Activated naive CD4-positive, alpha-beta T cell treated with anti-CD3 and anti-CD28 coated beads for 36 hours (primary cell): ENCODE data around the gene GPS1. TPM values are rescaled to one million over a fixed set of nuclear protein-coding genes. Genes with fewer than 3 reads are reported as not detected.
A peak's percentile ranks its signal among the peaks of the same experiment; 100 is the strongest.

ENCODE experiments used
- CTCF ChIA-PET: fragments of 350-600 bp; sonication (Branson Sonifier 250); formaldehyde crosslinking; loops from one replicate; lab custom pipeline; 2021; ENCODE audit warnings: antibody characterized with exemption; lab: Charles Lee
- DNase-seq: peaks from one replicate; pipeline ENCODE4 v3.0.0-alpha.2; 2020
- H3K27ac Mint-ChIP-seq: one replicate; pipeline ENCODE4 v1.8.0; 2021; ENCODE audit warnings: mild to moderate bottlenecking, mixed read lengths
- H3K27me3 Mint-ChIP-seq: one replicate; pipeline ENCODE4 v1.8.0; 2021; ENCODE audit warnings: low read depth, mixed read lengths
- H3K36me3 Mint-ChIP-seq: one replicate; pipeline ENCODE4 v1.8.0; 2021; ENCODE audit warnings: low read depth, mixed read lengths
- H3K4me1 Mint-ChIP-seq: one replicate; pipeline ENCODE4 v1.8.0; 2021; ENCODE audit warnings: low read depth, mixed read lengths
- H3K4me3 Mint-ChIP-seq: one replicate; pipeline ENCODE4 v1.8.0; 2021; ENCODE audit warnings: mild to moderate bottlenecking, moderate library complexity, mixed read lengths
- H3K9me3 Mint-ChIP-seq: one replicate; pipeline ENCODE4 v1.8.0; 2021; ENCODE audit warnings: mixed read lengths
- intact Hi-C: fragments of 100-400 bp; cut with micrococcal nuclease; formaldehyde crosslinking; loops from one replicate; pipeline ENCODE4 v1.15.1; 2023
- total RNA-seq, 2 experiments: library from RNA; stranded (reverse); gene quantifications; one replicate each; pipeline ENCODE4 v1.2.3, GENCODE V29; 2021

The GPS1 gene
- total RNA-seq, 2 experiments from 2014 or later: 91.0 to 91.3 TPM

DNA sequence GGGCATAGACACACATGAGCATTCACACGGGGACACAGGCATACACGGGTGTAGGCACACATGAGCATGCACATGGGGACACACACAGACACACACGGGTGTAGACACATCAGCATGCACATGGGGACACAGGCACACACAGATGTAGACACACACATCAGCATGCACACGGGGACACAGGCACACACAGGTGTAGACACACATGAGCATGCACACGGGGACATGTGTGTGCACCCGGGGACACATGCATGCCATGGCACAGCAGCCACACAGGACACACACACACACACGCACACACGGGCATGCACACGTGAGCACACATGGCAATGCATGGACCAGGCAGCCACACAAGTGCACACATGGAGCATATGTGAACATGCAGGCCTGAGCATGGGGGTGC lies 9.0 kb upstream of the GPS1 start:
- Mint-ChIP-seq H3K36me3 (peaks cover 3% of the 10 kb centered on the region), H3K9me3 (no peaks in the 10 kb centered on the region), H3K4me1 (peaks cover 10% of the 10 kb centered on the region), H3K4me3 (no peak overlapping the region), H3K27ac (no peak overlapping the region), H3K27me3 (no peaks in the 10 kb centered on the region)
- DNase-seq: no peak
- intact Hi-C loops: no loop called here
- CTCF ChIA-PET: interaction anchor here (0.6 kb wide), 1 partner anchor 12 kb away, joined by 3 read pairs; no protein-coding TSS in a partner anchor

DNA sequence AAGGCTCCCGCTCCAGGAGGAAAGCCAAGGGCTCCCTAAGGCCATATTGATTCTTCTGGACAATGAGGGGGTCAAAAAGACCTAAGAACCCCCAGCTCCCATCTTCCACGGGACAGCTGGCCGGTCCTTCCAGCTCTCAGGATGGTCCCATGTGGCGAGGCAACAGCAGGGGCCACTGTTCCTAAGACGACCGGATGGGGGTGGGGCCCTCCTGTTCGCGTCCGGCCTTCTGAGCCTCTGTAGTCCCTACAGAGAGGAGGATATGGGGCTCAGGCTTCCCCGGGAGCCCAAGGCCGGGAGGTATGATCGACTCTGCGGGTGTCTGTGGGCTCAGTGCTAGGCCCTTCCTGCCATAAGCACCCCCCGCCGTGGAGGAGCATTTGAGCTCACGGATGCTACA lies 8.2 kb upstream of the GPS1 start:
- intact Hi-C loops: no loop called here
- Mint-ChIP-seq H3K4me3 (no peak overlapping the region), H3K4me1 (peaks cover 5% of the 10 kb centered on the region), H3K9me3 (no peaks in the 10 kb centered on the region), H3K27ac (no peak overlapping the region), H3K27me3 (no peaks in the 10 kb centered on the region), H3K36me3 (peaks cover 3% of the 10 kb centered on the region)
- DNase-seq: no peak
- CTCF ChIA-PET: interaction anchor here (0.6 kb wide), 2 partner anchors 13 to 70 kb away, joined by 3 to 4 read pairs; no protein-coding TSS in a partner anchor

DNA sequence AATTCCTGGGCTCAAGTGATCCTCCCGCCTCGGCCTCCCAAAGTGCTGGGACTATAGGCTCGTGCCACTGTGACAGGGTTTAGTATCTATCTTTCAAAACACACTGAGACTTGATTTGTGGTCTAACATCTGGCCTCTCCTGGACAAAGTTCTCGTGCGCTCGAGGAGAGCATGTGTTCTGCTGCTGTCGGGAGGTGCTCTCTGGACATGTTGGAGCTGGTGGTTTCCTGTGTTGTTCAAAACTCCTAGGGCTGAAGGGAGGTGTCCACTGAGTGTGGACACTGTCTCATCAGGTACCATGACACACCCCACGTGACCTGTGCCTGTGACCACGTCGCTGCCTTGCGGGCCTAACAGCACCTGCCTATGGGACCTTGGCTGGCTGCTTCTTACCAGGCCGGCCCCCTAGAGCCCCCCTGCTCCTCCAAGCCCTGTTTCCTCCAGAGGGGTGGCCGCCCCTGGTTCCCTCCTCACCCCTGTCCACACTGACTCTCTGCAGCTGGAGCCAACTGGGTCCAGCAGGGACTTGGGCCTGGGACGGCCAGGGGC lies 5.7 kb upstream of the GPS1 start:
- CTCF ChIA-PET: no interaction called here
- H3K27ac Mint-ChIP-seq: no peak overlapping the region
- peaks cover 10% of the 10 kb centered on the region for H3K4me1 Mint-ChIP-seq
- H3K9me3 Mint-ChIP-seq: no peaks in the 10 kb centered on the region
- H3K4me3 Mint-ChIP-seq: no peak overlapping the region
- intact Hi-C loops: no loop called here
- H3K36me3 Mint-ChIP-seq: peaks cover 3% of the 10 kb centered on the region
- H3K27me3 Mint-ChIP-seq: no peaks in the 10 kb centered on the region
- no peak for DNase-seq

DNA sequence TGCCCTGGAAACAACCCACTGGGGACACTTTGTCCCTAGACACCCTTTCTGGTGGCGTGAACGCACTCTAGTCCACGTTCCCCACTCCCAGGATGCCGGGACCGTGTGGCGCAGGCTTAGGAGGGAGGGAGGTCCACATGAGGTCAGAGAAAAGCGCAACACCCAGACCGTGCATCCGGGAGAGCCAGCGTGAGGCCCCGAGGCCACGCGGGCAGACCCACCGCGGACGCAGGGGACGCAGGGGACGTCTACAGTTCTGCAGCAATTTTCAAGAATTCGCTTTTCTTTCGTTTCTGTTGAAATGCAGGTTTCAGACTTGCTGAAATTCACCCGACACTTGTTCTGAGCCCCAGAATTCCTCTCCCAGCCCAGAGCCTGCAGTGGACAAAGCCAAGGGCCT lies 4.8 kb upstream of the GPS1 start:
- DNase-seq: no peak
- peaks cover 10% of the 10 kb centered on the region for H3K4me1 Mint-ChIP-seq
- CTCF ChIA-PET: no interaction called here
- no peaks in the 10 kb centered on the region for H3K9me3 Mint-ChIP-seq
- H3K27ac Mint-ChIP-seq: no peak overlapping the region
- H3K27me3 Mint-ChIP-seq: no peaks in the 10 kb centered on the region
- no peak overlapping the region for H3K4me3 Mint-ChIP-seq
- H3K36me3 Mint-ChIP-seq: peaks cover 3% of the 10 kb centered on the region
- intact Hi-C loops: no loop called here

GRCh38 chr17:82047379-82047778 lies 4.3 kb upstream of the GPS1 start:
- peaks cover 3% of the 10 kb centered on the region for H3K36me3 Mint-ChIP-seq
- H3K9me3 Mint-ChIP-seq: no peaks in the 10 kb centered on the region
- H3K27me3 Mint-ChIP-seq: no peaks in the 10 kb centered on the region
- H3K4me1 Mint-ChIP-seq: peaks cover 10% of the 10 kb centered on the region
- no peak overlapping the region for H3K27ac Mint-ChIP-seq
- H3K4me3 Mint-ChIP-seq: no peak overlapping the region
- intact Hi-C loops: no loop called here
- DNase-seq: no peak
- CTCF ChIA-PET: no interaction called here

- no peak for DNase-seq
- peaks cover 14% of the 10 kb centered on the region for H3K4me1 Mint-ChIP-seq
- no peak overlapping the region for H3K4me3 Mint-ChIP-seq
- no peak overlapping the region for H3K27ac Mint-ChIP-seq
- no peaks in the 10 kb centered on the region for H3K27me3 Mint-ChIP-seq
- intact Hi-C loops: no loop called here
- no peaks in the 10 kb centered on the region for H3K9me3 Mint-ChIP-seq
- H3K36me3 Mint-ChIP-seq: peaks cover 3% of the 10 kb centered on the region
- CTCF ChIA-PET: no interaction called here
These were observed 3.7 kb upstream of the GPS1 start for GRCh38 chr17:82047914-82048570.

- DNase-seq: no peak
- Mint-ChIP-seq H3K4me3 (no peak overlapping the region), H3K9me3 (no peaks in the 10 kb centered on the region), H3K4me1 (peaks cover 19% of the 10 kb centered on the region), H3K27ac (no peak overlapping the region), H3K36me3 (peaks cover 3% of the 10 kb centered on the region), H3K27me3 (no peaks in the 10 kb centered on the region)
- intact Hi-C loops: no loop called here
- CTCF ChIA-PET: no interaction called here
These were observed 3.1 kb upstream of the GPS1 start for GRCh38 chr17:82048571-82048971.

GRCh38 chr17:82049106-82049505 lies 2.6 kb upstream of the GPS1 start:
- Mint-ChIP-seq H3K36me3 (peaks cover 3% of the 10 kb centered on the region), H3K27me3 (no peaks in the 10 kb centered on the region), H3K9me3 (no peaks in the 10 kb centered on the region), H3K4me1 (peaks cover 22% of the 10 kb centered on the region), H3K4me3 (peak overlapping the region; percentile 34), H3K27ac (no peak overlapping the region)
- CTCF ChIA-PET: no interaction called here
- intact Hi-C loops: no loop called here
- DNase-seq: no peak

DNA sequence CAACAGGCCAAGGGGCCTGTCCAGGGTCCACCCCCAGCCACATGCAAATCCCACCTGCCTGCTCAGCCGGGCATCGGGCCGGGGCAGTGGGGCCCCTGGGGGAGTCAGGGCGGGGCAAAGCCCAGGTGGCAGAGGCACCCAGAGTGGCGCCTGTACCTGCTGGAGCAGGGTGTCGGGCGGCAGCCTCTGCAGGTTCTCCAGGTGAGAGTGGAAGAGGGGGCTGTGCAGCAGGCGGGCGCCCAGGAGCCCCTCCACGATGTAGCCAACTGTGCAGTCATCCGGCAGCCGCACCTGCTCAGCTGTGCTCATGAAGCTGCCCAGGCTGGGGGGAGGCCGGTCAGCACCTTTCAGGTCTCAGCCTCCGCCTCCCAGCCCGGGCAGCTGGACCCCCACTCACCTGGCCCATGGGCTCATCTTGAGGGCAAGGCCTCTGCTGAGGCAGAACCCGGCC lies 2.2 kb upstream of the GPS1 start:
- Mint-ChIP-seq H3K36me3 (peaks cover 3% of the 10 kb centered on the region), H3K4me1 (peaks cover 22% of the 10 kb centered on the region), H3K27me3 (no peaks in the 10 kb centered on the region), H3K27ac (no peak overlapping the region), H3K4me3 (no peak overlapping the region), H3K9me3 (no peaks in the 10 kb centered on the region)
- CTCF ChIA-PET: no interaction called here
- no peak for DNase-seq
- intact Hi-C loops: no loop called here

DNA sequence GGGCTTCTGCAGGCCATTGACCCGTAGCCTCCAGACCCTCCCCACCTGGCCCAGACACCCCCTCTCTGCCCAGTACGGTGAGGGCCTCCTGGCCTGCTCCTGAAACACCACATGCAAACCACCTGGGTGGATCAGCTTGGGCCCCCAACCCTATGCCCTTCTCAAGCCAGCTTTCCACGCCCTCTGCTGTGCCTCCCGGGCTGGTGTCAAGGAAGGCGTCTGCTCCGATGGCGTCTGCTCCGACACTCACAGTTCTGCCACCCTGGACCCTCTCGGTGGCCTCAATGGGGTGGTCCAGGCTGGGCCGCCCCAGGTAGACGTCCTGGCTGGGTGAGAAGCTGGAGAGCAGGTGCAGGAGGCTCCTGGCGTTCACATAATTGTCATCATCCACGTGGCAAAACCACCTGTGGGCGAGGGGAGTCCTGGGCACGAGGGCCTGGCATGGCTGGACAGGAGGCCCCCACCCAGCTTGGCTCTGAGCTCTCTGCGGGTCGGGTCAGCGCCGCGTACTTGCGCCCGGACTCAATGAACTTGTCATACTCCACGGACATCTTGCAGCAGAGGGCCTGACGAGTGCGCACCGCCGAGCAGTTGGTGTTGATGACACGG lies 1.4 kb upstream of the GPS1 start:
- CTCF ChIA-PET: interaction anchor here (0.5 to 1.4 kb wide), 2 partner anchors 13 to 149 kb away, joined by 3 read pairs; partner anchors contain the start of gene DCXR
- Mint-ChIP-seq H3K9me3 (no peaks in the 10 kb centered on the region), H3K27ac (no peak overlapping the region), H3K36me3 (peaks cover 3% of the 10 kb centered on the region), H3K4me3 (peak overlapping the region; percentile 82), H3K27me3 (no peaks in the 10 kb centered on the region), H3K4me1 (peaks cover 22% of the 10 kb centered on the region)
- intact Hi-C loops: no loop called here
- DNase-seq: no peak

DNA sequence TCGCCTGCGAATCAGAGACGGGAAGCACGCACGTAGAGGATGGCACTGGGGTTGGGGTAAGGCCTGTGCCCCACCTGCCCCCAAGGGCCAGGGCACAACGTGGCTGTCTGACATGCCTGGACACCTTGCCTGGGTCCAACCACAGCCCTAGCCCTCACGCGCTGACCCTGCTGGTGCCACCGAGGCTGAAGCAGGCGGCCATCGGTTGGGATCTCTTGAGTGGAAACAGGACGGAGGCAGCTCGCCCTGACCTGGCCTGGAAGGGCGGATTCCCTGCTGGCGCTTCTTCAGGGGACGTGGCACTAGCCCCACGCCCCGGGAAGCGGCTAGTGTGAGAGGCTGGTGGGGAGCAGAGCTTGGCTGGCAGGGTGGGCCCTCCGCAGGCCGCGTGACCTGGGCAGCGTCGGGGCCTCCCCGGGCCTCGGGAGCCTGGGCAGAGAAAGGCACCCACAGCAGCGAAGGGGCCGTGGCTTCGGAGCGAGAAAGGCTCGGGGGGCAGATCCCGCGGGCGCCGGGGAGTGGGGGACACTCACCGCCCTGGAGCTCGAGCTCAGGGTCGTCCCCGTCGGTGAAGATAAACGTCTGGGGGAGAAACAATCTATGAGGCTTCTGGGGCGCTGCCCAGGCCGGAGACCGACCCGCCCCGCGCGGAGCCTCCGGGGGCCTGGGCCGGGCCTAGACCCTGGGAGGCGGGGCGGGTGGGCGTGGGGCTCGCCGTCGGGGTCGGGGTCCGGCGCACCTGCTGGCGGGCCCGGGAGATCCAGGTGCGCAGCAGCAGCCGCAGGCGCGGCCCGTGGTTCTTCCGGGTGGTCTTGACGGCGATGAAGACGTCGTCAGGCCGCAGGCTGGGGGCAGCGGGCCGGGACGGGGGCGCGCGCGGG lies 697 bp upstream of the GPS1 start:
- DNase-seq: no peak
- intact Hi-C loops: no loop called here
- Mint-ChIP-seq H3K4me1 (peaks cover 22% of the 10 kb centered on the region), H3K4me3 (peak overlapping the region; percentile 82), H3K27me3 (no peaks in the 10 kb centered on the region), H3K27ac (peak overlapping the region; percentile 56), H3K9me3 (no peaks in the 10 kb centered on the region), H3K36me3 (peaks cover 3% of the 10 kb centered on the region)
- CTCF ChIA-PET: interaction anchor here (1.4 kb wide), 1 partner anchor 13 kb away, joined by 3 read pairs; the partner anchor contains the start of gene DCXR

DNA sequence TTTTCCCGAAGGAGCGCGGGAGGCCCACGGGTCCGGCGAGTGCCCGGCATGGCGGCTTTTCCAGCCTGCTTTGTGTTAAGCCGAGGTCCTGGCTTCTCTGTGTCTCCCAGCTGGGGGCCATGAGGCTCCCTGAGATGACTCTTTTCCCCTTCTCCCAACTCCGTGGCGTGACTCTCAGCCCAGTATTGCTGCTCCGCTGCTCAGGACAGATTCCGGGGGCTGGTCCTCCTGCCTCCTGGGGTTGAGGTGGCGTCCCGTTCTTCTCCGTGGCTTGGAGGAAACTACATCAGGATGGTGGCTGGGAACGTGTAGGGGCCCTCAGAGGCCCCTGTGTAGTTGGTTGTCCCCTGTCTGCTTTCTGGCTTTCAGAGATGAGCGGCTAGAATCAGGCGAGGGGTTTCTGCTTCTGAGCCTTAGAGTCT lies 951 bp downstream of the GPS1 start:
- H3K4me1 Mint-ChIP-seq: peaks cover 22% of the 10 kb centered on the region
- H3K9me3 Mint-ChIP-seq: no peaks in the 10 kb centered on the region
- H3K36me3 Mint-ChIP-seq: no peaks in the 10 kb centered on the region
- CTCF ChIA-PET: no interaction called here
- no peak for DNase-seq
- intact Hi-C loops: no loop called here
- no peaks in the 10 kb centered on the region for H3K27me3 Mint-ChIP-seq
- H3K27ac Mint-ChIP-seq: peak overlapping the region; percentile 41
- peak overlapping the region; percentile 84 for H3K4me3 Mint-ChIP-seq
